ENCODE data around the gene PLGRKT.

DNA sequence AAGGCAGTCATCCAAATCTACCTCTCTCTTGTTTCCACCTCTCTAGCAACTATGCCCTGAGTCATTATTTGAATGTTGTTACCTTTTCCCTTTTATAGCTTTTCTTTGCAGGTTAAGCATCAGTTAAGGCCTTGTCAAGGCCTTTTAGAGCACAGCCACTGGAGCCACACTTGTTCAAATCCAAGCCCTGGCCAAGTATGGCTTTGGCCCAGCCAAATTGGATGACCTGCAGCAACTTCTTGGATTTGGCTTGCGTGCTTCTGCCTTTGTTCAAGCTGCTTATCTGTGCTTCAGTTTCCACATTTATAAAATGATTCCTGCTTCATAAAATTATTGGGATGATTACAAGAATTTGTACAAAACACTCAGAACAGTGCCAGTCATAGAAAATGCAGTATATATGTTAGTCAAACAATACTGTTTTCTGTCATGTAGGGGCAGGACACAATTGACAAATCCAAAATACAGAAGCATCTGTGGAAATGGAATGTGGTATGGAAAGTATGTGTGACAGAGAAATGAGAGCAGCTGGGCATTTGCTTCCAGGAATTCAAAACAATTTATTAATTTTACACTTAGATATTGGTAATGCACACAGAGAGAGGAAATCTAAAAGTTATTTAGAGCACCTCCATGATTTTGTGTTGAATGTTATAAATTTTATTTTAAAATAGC lies 80.2 kb downstream of the PLGRKT start:
- TF ChIP-seq, protein P1, sequence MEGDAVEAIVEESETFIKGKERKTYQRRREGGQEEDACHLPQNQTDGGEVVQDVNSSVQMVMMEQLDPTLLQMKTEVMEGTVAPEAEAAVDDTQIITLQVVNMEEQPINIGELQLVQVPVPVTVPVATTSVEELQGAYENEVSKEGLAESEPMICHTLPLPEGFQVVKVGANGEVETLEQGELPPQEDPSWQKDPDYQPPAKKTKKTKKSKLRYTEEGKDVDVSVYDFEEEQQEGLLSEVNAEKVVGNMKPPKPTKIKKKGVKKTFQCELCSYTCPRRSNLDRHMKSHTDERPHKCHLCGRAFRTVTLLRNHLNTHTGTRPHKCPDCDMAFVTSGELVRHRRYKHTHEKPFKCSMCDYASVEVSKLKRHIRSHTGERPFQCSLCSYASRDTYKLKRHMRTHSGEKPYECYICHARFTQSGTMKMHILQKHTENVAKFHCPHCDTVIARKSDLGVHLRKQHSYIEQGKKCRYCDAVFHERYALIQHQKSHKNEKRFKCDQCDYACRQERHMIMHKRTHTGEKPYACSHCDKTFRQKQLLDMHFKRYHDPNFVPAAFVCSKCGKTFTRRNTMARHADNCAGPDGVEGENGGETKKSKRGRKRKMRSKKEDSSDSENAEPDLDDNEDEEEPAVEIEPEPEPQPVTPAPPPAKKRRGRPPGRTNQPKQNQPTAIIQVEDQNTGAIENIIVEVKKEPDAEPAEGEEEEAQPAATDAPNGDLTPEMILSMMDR (IDR thresholded peaks at IDR 0.05 in 8 of 11, conservative IDR thresholded peaks at IDR 0.05 in 3 of 11): no peak
- TF ChIP-seq POLR2AphosphoS5 (IDR thresholded peaks at IDR 0.05) (no peak), POLR2A (IDR thresholded peaks at IDR 0.05) (no peak)
